Lower leg skin (tissue), 3 donors: ENCODE results near the gene DIS3L.

Experiments used
- POLR2A ChIP-seq, 2 donors: fragments of 450-650 bp; IDR thresholded peaks; one replicate each; pipeline ENCODE4 v1.6.1; 2016 to 2017; ENCODE audit warnings: antibody characterized with exemption in 2 of 2, mild to moderate bottlenecking in 1 of 2, moderate library complexity in 1 of 2
- TF ChIP-seq, protein P1 (sequence below), 3 donors: fragments of 450-650 bp; IDR thresholded peaks; one replicate each; pipeline ENCODE4 v1.5.1; 2016; ENCODE audit warnings: antibody characterized with exemption in 3 of 3, mild to moderate bottlenecking in 3 of 3, moderate library complexity in 2 of 3

DNA sequence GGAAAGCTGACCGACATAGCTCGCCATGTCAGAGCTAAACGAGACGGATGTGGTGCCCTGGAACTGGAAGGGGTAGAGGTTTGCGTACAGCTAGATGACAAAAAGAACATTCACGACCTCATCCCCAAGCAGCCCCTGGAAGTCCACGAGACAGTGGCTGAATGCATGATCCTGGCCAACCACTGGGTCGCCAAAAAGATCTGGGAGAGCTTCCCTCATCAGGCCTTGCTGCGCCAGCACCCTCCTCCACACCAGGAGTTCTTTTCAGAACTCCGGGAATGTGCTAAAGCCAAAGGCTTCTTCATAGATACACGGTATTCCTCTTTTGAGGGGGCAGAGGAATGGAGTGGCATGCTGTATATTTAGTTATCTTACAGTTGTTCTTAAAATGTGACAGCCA is 32.7 kb downstream of the DIS3L start:
- TF ChIP-seq POLR2A (IDR thresholded peaks at IDR 0.05), result no peak
- TF ChIP-seq, protein P1, sequence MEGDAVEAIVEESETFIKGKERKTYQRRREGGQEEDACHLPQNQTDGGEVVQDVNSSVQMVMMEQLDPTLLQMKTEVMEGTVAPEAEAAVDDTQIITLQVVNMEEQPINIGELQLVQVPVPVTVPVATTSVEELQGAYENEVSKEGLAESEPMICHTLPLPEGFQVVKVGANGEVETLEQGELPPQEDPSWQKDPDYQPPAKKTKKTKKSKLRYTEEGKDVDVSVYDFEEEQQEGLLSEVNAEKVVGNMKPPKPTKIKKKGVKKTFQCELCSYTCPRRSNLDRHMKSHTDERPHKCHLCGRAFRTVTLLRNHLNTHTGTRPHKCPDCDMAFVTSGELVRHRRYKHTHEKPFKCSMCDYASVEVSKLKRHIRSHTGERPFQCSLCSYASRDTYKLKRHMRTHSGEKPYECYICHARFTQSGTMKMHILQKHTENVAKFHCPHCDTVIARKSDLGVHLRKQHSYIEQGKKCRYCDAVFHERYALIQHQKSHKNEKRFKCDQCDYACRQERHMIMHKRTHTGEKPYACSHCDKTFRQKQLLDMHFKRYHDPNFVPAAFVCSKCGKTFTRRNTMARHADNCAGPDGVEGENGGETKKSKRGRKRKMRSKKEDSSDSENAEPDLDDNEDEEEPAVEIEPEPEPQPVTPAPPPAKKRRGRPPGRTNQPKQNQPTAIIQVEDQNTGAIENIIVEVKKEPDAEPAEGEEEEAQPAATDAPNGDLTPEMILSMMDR (IDR thresholded peaks at IDR 0.05), result no peak
